Tibial artery (tissue), 4 donors: Measurements from ENCODE around the gene SORT1.

Experiments used
- DNase-seq, 2 donors: peaks; one replicate each; pipeline ENCODE4 v3.0.0-alpha.2; 2019
- H3K27ac ChIP-seq, 2 donors: fragments of 200-600 bp; sonication (generic) in 1 of 2; 1 replicate in 1 of 2; 2 replicates in 1 of 2; pipeline ENCODE4 v1.5.1; 2018 to 2019; ENCODE audit warnings: mild to moderate bottlenecking in 1 of 2
- H3K27me3 ChIP-seq, 2 donors: fragments of 200-600 bp; sonication (generic) in 1 of 2; one replicate each; pipeline versions ENCODE4 v1.5.1 to v1.6.0; 2016 to 2019
- H3K36me3 ChIP-seq, 3 donors: fragments of 200-600 bp; sonication (generic) in 2 of 3; one replicate each; pipeline ENCODE4 v1.5.1; 2016 to 2019; ENCODE audit warnings: mild to moderate bottlenecking in 2 of 3
- H3K4me1 ChIP-seq, 4 donors: fragments of 200-600 bp; sonication (generic) in 2 of 4; 1 replicate in 3 of 4; 2 replicates in 1 of 4; pipeline ENCODE4 v1.5.1; 2016 to 2019
- H3K4me3 ChIP-seq, 2 donors: fragments of 200-600 bp; sonication (generic) in 1 of 2; 1 replicate in 1 of 2; 2 replicates in 1 of 2; pipeline ENCODE4 v1.5.1; 2018 to 2019; ENCODE audit warnings: mild to moderate bottlenecking in 2 of 2
- H3K9me3 ChIP-seq, 3 donors: fragments of 200-600 bp; sonication (generic) in 1 of 3; one replicate each; pipeline ENCODE4 v1.5.1; 2016 to 2019
- CTCF ChIP-seq, 2 experiments: fragments of 200-600 bp in 1 of 2; fragments of 450-650 bp in 1 of 2; IDR thresholded peaks; one replicate each; pipeline ENCODE4 v1.5.1; 2017 to 2019; ENCODE audit warnings: antibody characterized with exemption in 2 of 2, mild to moderate bottlenecking in 1 of 2, moderate library complexity in 1 of 2
- intact Hi-C: fragments of 100-400 bp; cut with DNase I; formaldehyde crosslinking; loops from one replicate; pipeline ENCODE4 v1.15.0; 2023; ENCODE audit warnings: low total_unique reads

The SORT1 gene

GRCh38 chr1:109300650-109301151 is 97.0 kb downstream of the SORT1 start:
- Histone ChIP-seq H3K9me3 (no peaks in the 10 kb centered on the region), H3K4me3 (no peak overlapping the region), H3K27ac (no peak overlapping the region), H3K4me1 (peaks cover 0 to 25% (median 17%) of the 10 kb centered on the region in 4 donors), H3K27me3 (no peaks in the 10 kb centered on the region), H3K36me3 (no peaks in the 10 kb centered on the region)
- no peak for TF ChIP-seq CTCF (IDR thresholded peaks at IDR 0.05)
- intact Hi-C loops: no loop called here
- DNase-seq: no peak

- H3K4me1 ChIP-seq: peaks cover 0 to 25% (median 17%) of the 10 kb centered on the region in 4 donors
- H3K27me3 ChIP-seq: no peaks in the 10 kb centered on the region
- H3K36me3 ChIP-seq: no peaks in the 10 kb centered on the region
- H3K4me3 ChIP-seq: no peak overlapping the region
- TF ChIP-seq CTCF (IDR thresholded peaks at IDR 0.05): no peak
- intact Hi-C loops: no loop called here
- no peak for DNase-seq
- peak overlapping the region; percentile 14 to 20 for H3K27ac ChIP-seq
- no peaks in the 10 kb centered on the region for H3K9me3 ChIP-seq
These were observed 98.0 kb downstream of the SORT1 start for GRCh38 chr1:109299558-109300343.

- intact Hi-C loops: no loop called here
- Histone ChIP-seq H3K9me3 (no peaks in the 10 kb centered on the region), H3K4me1 (peaks cover 0 to 25% (median 17%) of the 10 kb centered on the region in 4 donors), H3K27ac (peak overlapping the region; percentile 20 to 39), H3K4me3 (no peak overlapping the region), H3K36me3 (no peaks in the 10 kb centered on the region), H3K27me3 (no peaks in the 10 kb centered on the region)
- no peak for TF ChIP-seq CTCF (IDR thresholded peaks at IDR 0.05)
- no peak for DNase-seq
These were observed 98.8 kb downstream of the SORT1 start for GRCh38 chr1:109298666-109299557.

- intact Hi-C loops: no loop called here
- no peak for DNase-seq
These were observed 100.9 kb downstream of the SORT1 start for GRCh38 chr1:109296782-109297181.

More at GRCh38 chr1:109296782-109297181, 100.9 kb downstream of the SORT1 start:
- H3K27ac ChIP-seq: no peak overlapping the region
- H3K36me3 ChIP-seq: no peaks in the 10 kb centered on the region
- TF ChIP-seq CTCF (IDR thresholded peaks at IDR 0.05): no peak
- H3K4me1 ChIP-seq: peaks cover 0 to 25% (median 17%) of the 10 kb centered on the region in 4 donors
- no peak overlapping the region for H3K4me3 ChIP-seq
- H3K27me3 ChIP-seq: no peaks in the 10 kb centered on the region
- H3K9me3 ChIP-seq: no peaks in the 10 kb centered on the region
